Measurements from ENCODE around the gene KRT40. TPM values are rescaled to one million over a fixed set of nuclear protein-coding genes. Genes with fewer than 3 reads are reported as not detected.
A peak's percentile ranks its signal among the peaks of the same experiment; 100 is the strongest.

The KRT40 gene
- total RNA-seq, 8 experiments from 2014 or later, result 0.19 TPM; not detected in 7

GRCh38 chr17:40940266-40940665, 43.9 kb downstream of the KRT40 start:
- Histone ChIP-seq H3K4me1 (replicated peaks in 1 of 2) (peaks cover 0 to 3% of the 10 kb centered on the region in 2 donors), H3K27ac (no peak overlapping the region), H3K4me3 (no peak overlapping the region)
- in situ Hi-C loops (cut with MboI; ENCODE audit: low pct_unique_long_range_greater_than_20kb in 2 of 9, low sequenced_read_pairs in 9 of 9, unreplicated experiment in 9 of 9), result no loop called here
- ATAC-seq (replicated peaks in 6 of 8), result no peak
- WGBS, 10 experiments, result 0 to 81% (median 69%) methylated on average over 1 to 6 of the region's 6 CpGs

DNA sequence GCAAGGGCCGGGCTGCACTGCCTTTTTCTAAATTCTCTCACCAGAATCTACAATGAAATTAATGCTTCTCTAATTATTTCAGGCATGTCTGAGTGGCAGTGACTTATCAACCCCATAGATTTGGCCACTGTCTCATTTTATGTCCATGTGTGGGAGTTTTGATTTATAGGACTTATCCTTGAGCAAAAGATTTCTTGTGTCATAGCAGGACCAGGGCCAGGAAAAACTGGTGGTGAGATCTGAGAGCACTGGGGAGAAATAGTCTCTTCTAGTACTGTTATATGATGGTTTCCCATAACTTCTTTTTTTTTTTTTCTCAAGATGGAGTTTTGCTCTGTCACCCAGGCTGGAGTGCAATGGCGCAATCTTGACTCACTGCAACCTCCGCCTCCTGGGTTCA, 45.1 kb downstream of the KRT40 start:
- peaks cover 0 to 3% of the 10 kb centered on the region in 2 donors for H3K4me1 ChIP-seq (replicated peaks in 1 of 2)
- no peak for ATAC-seq (replicated peaks in 6 of 8)
- no peak overlapping the region for H3K27ac ChIP-seq
- H3K4me3 ChIP-seq, result no peak overlapping the region
- in situ Hi-C loops (cut with MboI; ENCODE audit: low pct_unique_long_range_greater_than_20kb in 2 of 9, low sequenced_read_pairs in 9 of 9, unreplicated experiment in 9 of 9), result no loop called here
- 22 to 100% (median 86%) methylated on average over 1 to 3 of the region's 3 CpGs; no CpG with 5 or more reads in 3 of the 10 experiments for WGBS, 10 experiments

DNA sequence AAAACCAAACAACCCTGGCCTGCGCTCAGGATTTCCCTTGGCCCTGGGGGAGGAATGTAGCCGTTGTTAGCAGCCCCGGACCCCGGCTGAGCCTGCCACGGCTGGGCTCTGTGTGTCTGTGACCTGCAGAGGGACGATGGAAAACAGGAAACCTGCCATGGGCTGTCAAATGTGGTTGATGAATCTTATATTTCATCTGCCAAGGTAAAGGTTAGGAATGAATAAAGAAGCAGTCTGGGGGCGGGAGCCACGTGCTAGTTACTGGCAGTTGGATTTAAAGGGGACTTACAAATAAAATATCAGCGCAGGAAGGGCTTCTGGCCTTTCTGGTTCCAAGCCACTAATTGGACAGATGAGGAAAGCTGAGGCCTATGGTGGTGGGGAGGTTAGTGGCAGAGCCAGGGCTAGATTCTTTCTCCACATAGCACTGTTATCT, 46.7 kb downstream of the KRT40 start, which contains the start of gene KRT23:
TSS of gene KRT23 (minus strand) at position 263 of the 436 bp plus-strand sequence. CDS start 1,043 bp downstream, outside the sequence.
- peak in 2 of 8 experiments; percentile 24 to 31 for ATAC-seq (replicated peaks in 6 of 8)
- in situ Hi-C loops (cut with MboI; ENCODE audit: low pct_unique_long_range_greater_than_20kb in 2 of 9, low sequenced_read_pairs in 9 of 9, unreplicated experiment in 9 of 9), result no loop called here
- Histone ChIP-seq H3K4me1 (replicated peaks in 1 of 2) (peaks cover 0 to 3% of the 10 kb centered on the region in 2 donors), H3K27ac (no peak within 1 kb of the TSS), H3K4me3 (no peak within 1 kb of the TSS)
- 32 to 88% (median 51%) methylated on average over 2 to 6 of the region's 9 CpGs; no CpG with 5 or more reads in 3 of the 10 experiments for WGBS, 10 experiments

DNA sequence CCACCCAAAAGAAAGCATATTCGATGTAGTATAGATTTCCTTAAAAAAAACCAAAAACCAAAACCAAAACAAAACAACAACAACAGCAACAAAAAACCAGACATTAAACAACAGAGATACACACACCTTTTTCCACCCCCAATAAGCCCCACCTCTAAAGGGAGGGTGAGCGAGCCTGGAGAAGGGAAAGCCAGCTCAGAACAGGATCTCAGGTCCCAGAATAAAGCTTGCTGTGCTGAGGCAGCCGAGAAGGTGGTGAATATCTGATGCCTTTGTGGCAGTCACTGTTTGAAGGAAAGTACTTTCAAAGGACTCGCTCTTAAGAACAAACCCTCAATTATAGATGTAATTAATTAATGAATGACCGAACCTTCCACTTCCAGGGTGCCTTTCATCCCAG, 47.1 kb downstream of the KRT40 start:
- Histone ChIP-seq H3K27ac (no peak overlapping the region), H3K4me3 (no peak overlapping the region), H3K4me1 (replicated peaks in 1 of 2) (peaks cover 0 to 3% of the 10 kb centered on the region in 2 donors)
- WGBS, 10 experiments, result 64 to 87% (median 80%) methylated on average over 1 to 4 of the region's 5 CpGs; no CpG with 5 or more reads in 3 of the 10 experiments
- ATAC-seq (replicated peaks in 6 of 8), result no peak
- in situ Hi-C loops (cut with MboI; ENCODE audit: low pct_unique_long_range_greater_than_20kb in 2 of 9, low sequenced_read_pairs in 9 of 9, unreplicated experiment in 9 of 9), result no loop called here

DNA sequence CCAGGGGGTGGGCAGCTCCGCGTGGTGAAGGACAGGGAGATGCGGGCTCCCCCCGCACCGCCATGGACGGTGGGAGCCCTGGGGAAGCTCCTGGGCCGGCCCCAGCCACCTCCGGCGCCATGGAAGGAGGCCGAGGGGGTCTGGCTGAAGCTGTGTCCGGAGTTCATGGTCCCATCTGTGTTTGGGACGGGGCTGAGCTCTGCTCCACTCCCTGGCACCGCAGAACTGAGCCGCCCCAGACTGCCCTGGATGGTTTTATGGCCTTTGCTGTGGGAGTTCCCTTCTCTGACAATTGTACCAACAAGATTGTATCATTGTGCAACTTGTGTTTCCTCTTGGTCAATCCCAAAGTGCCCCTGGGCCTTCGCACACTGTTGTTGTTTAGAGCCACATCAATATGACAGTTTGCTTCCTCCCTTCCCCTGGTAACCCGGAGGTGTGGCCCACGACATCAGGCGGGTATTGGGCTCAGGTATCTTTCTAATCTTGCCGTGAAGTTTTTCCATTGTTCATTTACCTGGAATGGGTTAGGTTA, 47.6 kb downstream of the KRT40 start:
- Histone ChIP-seq H3K4me3 (no peak overlapping the region), H3K4me1 (replicated peaks in 1 of 2) (peaks cover 0 to 3% of the 10 kb centered on the region in 2 donors), H3K27ac (no peak overlapping the region)
- in situ Hi-C loops (cut with MboI; ENCODE audit: low pct_unique_long_range_greater_than_20kb in 2 of 9, low sequenced_read_pairs in 9 of 9, unreplicated experiment in 9 of 9), result no loop called here
- ATAC-seq (replicated peaks in 6 of 8), result no peak
- WGBS, 10 experiments, result 83 to 100% (median 90%) methylated on average over 1 to 4 of the region's 19 CpGs; no CpG with 5 or more reads in 5 of the 10 experiments

DNA sequence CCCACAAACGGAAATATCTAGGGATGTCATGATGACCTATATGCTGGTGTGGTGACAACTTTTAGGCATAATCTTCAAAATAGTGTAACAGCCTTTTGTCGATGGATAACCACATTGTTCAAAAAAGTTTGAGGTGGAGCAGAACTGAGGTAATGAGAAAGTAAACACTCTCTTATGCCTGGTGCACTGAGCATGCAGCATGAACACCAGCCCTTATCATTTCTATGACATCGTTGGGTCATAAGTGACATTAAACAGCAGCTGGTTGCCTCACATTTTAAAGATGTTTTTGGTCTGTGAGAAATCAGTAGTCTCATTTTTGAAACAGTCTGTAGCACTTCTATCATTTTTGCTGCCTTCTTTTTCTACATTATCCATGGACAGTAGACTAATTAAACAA, 48.5 kb downstream of the KRT40 start:
- Histone ChIP-seq H3K4me3 (no peak overlapping the region), H3K27ac (no peak overlapping the region), H3K4me1 (replicated peaks in 1 of 2) (peaks cover 0 to 3% of the 10 kb centered on the region in 2 donors)
- no peak for ATAC-seq (replicated peaks in 6 of 8)
- WGBS, 10 experiments, result 28 to 100% (median 85%) methylated on average over 1 to 3 of the region's 3 CpGs; no CpG with 5 or more reads in 1 of the 10 experiments
- in situ Hi-C loops (cut with MboI; ENCODE audit: low pct_unique_long_range_greater_than_20kb in 2 of 9, low sequenced_read_pairs in 9 of 9, unreplicated experiment in 9 of 9), result no loop called here

- peak in 4 of 8 experiments; percentile 19 to 66 (median 47) for ATAC-seq (replicated peaks in 6 of 8)
- 44 to 92% (median 59%) methylated on average over 1 to 2 of the region's 2 CpGs; no CpG with 5 or more reads in 3 of the 10 experiments for WGBS, 10 experiments
- no peak overlapping the region for H3K27ac ChIP-seq
- peaks cover 0 to 3% of the 10 kb centered on the region in 2 donors for H3K4me1 ChIP-seq (replicated peaks in 1 of 2)
- H3K4me3 ChIP-seq, result no peak overlapping the region
- in situ Hi-C loops (cut with MboI; ENCODE audit: low pct_unique_long_range_greater_than_20kb in 2 of 9, low sequenced_read_pairs in 9 of 9, unreplicated experiment in 9 of 9), result no loop called here
Measured at GRCh38 chr17:40932608-40933007, 51.5 kb downstream of the KRT40 start.

- in situ Hi-C loops (cut with MboI; ENCODE audit: low pct_unique_long_range_greater_than_20kb in 2 of 9, low sequenced_read_pairs in 9 of 9, unreplicated experiment in 9 of 9), result no loop called here
Measured at GRCh38 chr17:40931311-40931710, 52.8 kb downstream of the KRT40 start.

More at GRCh38 chr17:40931311-40931710, 52.8 kb downstream of the KRT40 start:
- WGBS, 10 experiments, result 17 to 100% (median 90%) methylated on average over 1 to 2 of the region's 3 CpGs; no CpG with 5 or more reads in 2 of the 10 experiments
- Histone ChIP-seq H3K4me3 (no peak overlapping the region), H3K27ac (no peak overlapping the region), H3K4me1 (replicated peaks in 1 of 2) (no peaks in the 10 kb centered on the region)
- no peak for ATAC-seq (replicated peaks in 6 of 8)

Other genes starting within 250 kb of the KRT40 start
- gene KRT25, start 229.0 kb downstream of the KRT40 start, total RNA-seq, result not detected
- under 1 TPM in 1 of 8 experiments, not detected in 7; 0.28 TPM for gene KRT26, start 212.1 kb downstream of the KRT40 start, total RNA-seq
- gene KRT27, start 201.8 kb downstream of the KRT40 start, total RNA-seq, result under 1 TPM in 1 of 8 experiments, not detected in 7; 0.66 TPM
- gene KRT28, start 184.4 kb downstream of the KRT40 start, total RNA-seq, result under 1 TPM in 1 of 8 experiments, not detected in 7; 0.08 TPM
- 10 to 100 TPM; 15.4 to 62.1 (median 27.3) TPM for gene KRT10, start 161.7 kb downstream of the KRT40 start, total RNA-seq
- gene KRT12, start 117.1 kb downstream of the KRT40 start, total RNA-seq, result 1 to 10 TPM in 4 of 8 experiments, under 1 TPM in 2, not detected in 2; 0.21 to 2.7 (median 1.1) TPM
- under 1 TPM in 3 of 8 experiments, not detected in 5; 0.09 to 0.43 (median 0.31) TPM for gene KRT20, start 99.1 kb downstream of the KRT40 start, total RNA-seq
- 1 to 10 TPM in 1 of 8 experiments, under 1 TPM in 2, not detected in 5; 0.36 to 1.2 (median 0.66) TPM for gene KRT23, start 46.7 kb downstream of the KRT40 start, total RNA-seq
- gene KRT39, start 17.4 kb downstream of the KRT40 start, total RNA-seq, result under 1 TPM in 1 of 8 experiments, not detected in 7; 0.59 TPM
- gene KRTAP3-3, start 9.8 kb upstream of the KRT40 start, total RNA-seq, result under 1 TPM in 2 of 8 experiments, not detected in 6; 0.33 to 0.47 TPM
- gene KRTAP3-2, start 15.6 kb upstream of the KRT40 start, total RNA-seq, result 1 to 10 TPM in 1 of 8 experiments, under 1 TPM in 1, not detected in 6; 0.47 to 1.0 TPM
- not detected for gene KRTAP3-1, start 24.8 kb upstream of the KRT40 start, total RNA-seq
- gene KRTAP1-5, start 42.9 kb upstream of the KRT40 start, total RNA-seq, result not detected
- not detected for gene KRTAP1-4, start 45.9 kb upstream of the KRT40 start, total RNA-seq
- gene KRTAP1-3, start 50.5 kb upstream of the KRT40 start, total RNA-seq, result under 1 TPM in 4 of 8 experiments, not detected in 4; 0.25 to 0.56 (median 0.46) TPM
- not detected for gene KRTAP1-1, start 57.1 kb upstream of the KRT40 start, total RNA-seq
- under 1 TPM in 1 of 8 experiments, not detected in 7; 0.71 TPM for gene KRTAP2-1, start 63.0 kb upstream of the KRT40 start, total RNA-seq
- not detected for gene KRTAP2-2, start 70.9 kb upstream of the KRT40 start, total RNA-seq
- gene KRTAP2-3, start 75.8 kb upstream of the KRT40 start, total RNA-seq, result under 1 TPM in 1 of 8 experiments, not detected in 7; 0.33 TPM
- gene KRTAP2-4, start 81.6 kb upstream of the KRT40 start, total RNA-seq, result not detected
- under 1 TPM in 1 of 8 experiments, not detected in 7; 0.52 TPM for gene KRTAP4-7, start 99.8 kb upstream of the KRT40 start, total RNA-seq
- under 1 TPM in 2 of 8 experiments, not detected in 6; 0.25 to 0.33 TPM for gene KRTAP4-8, start 113.8 kb upstream of the KRT40 start, total RNA-seq
- under 1 TPM in 1 of 8 experiments, not detected in 7; 0.47 TPM for gene KRTAP4-16, start 117.9 kb upstream of the KRT40 start, total RNA-seq
- under 1 TPM in 3 of 8 experiments, not detected in 5; 0.33 to 0.41 (median 0.38) TPM for gene KRTAP4-9, start 121.1 kb upstream of the KRT40 start, total RNA-seq
- under 1 TPM in 2 of 8 experiments, not detected in 6; 0.18 to 0.38 TPM for gene KRTAP4-11, start 134.0 kb upstream of the KRT40 start, total RNA-seq
- under 1 TPM in 2 of 8 experiments, not detected in 6; 0.38 to 0.41 TPM for gene KRTAP4-12, start 139.9 kb upstream of the KRT40 start, total RNA-seq
- under 1 TPM in 2 of 8 experiments, not detected in 6; 0.17 to 0.47 TPM for gene KRTAP4-6, start 156.2 kb upstream of the KRT40 start, total RNA-seq
- gene KRTAP4-5, start 165.5 kb upstream of the KRT40 start, total RNA-seq, result not detected
- gene KRTAP4-4, start 176.4 kb upstream of the KRT40 start, total RNA-seq, result under 1 TPM in 1 of 8 experiments, not detected in 7; 0.18 TPM
- gene KRTAP4-3, start 183.9 kb upstream of the KRT40 start, total RNA-seq, result not detected
- gene KRTAP4-2, start 193.9 kb upstream of the KRT40 start, total RNA-seq, result not detected
- gene KRTAP4-1, start 200.6 kb upstream of the KRT40 start, total RNA-seq, result not detected
- not detected for gene KRTAP9-1, start 205.6 kb upstream of the KRT40 start, total RNA-seq
- under 1 TPM in 1 of 8 experiments, not detected in 7; 0.85 TPM for gene KRTAP9-2, start 242.3 kb upstream of the KRT40 start, total RNA-seq
- gene KRTAP9-3, start 248.1 kb upstream of the KRT40 start, total RNA-seq, result under 1 TPM in 1 of 8 experiments, not detected in 7; 0.21 TPM